Inflammatory macrophage treated with lipopolysaccharide for 4 hours (primary cell): ENCODE data around the gene CYP26B1.

Experiments used
- DNase-seq: peaks from one replicate; pipeline ENCODE4 v3.0.0-alpha.2; 2020

CYP26B1 gene

DNA sequence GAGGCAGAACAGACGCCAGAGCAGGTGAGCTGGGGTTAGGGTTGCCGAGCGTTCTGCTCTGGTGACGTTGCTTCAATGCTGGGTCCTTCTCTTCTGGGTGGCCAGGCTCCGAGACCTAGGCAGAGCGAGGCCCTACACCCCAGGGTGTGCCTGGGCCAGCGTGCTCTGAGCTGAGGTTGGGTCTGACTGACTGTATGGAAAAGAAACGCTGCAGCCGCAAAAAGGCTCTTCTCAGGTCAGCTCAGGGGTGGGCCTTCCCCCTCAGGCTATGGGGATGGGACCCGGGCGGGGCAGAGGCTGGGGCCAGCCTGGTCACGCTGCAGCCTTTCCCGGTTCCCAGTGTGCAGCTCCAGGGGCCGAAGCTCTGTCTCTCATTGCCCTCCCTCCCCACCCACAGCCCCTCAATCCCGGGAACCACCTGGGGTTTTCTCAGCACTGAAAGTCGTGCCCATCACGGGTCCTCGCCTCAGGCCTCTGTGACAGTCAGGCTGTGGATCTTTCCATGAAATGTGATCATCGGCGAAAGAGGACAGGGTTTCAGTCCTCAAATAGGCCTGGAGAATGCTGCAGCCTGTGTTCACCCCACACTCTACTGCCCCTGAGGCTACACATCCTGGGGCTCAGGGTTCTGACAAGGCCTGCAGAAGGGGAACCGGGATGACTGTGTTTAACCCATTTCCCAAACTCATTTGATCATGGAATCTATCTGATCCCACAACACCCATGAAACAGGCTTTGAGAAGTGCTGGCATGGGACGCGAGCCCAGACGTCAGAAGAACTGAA lies 19.4 kb downstream of the CYP26B1 start:
- no peak for DNase-seq

GRCh38 chr2:72127401-72128058 lies 20.1 kb downstream of the CYP26B1 start:
- DNase-seq, result no peak

DNA sequence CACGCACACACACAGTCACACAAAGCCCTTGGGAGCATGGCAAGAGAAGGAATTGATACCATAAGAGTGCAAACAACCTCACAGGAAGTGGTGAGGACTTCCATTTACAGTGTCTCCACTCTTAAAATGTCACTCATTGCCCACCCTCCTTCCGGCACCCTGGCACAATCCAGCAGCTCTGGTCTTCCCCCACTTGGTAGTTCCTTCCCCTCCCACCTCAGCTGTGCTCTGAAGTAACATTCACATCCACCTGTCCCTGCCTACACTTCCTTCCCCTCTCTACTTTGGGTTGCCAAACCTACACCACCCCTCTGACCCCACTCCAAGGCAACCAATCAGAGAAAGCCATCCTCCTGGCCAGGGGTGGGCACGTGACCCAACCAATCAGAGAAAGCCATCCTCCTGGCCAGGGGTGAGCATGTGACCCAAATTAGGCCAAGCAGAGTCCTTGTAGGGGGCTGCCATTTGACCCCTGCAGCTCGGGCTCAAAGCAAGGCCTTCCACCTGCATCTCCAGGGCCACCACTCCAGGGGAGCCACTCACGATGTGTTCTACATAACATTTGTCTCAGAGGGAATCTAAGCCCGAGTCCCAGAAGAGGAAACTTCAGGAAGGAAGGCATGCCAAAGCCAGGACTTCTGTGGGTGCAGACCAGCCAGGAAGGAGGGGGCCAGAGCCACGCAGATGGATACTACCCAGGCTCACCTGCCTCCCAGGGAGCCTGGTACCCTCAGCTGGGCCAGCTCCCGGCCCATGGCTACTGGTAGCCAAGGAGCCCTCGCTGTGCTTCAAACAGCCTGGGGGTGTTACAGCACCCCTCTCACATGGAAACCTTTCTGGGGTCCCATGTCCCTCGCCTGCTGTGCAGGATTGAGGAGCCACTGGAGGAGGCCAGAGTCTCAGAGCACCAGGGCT lies 21.2 kb downstream of the CYP26B1 start:
- no peak for DNase-seq

DNA sequence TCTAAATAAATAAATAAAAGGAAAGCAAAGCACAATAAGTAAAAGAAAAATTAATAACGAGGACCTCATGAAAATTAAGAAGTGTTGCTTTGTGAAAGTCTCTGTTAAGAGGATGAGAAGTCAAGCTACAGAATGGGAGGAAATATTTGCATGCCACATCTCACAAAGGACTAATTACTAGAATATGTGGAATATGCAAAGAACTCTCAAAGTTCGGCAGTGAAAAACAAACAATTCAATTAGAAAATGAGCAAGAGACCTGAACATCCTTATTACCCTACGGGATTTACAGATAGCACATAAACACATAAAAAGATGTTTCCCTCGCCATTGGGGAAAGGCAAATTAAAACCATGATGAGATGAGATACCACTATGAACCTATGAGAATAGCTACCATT lies 23.3 kb downstream of the CYP26B1 start:
- DNase-seq, result no peak

- DNase-seq, result no peak
These were observed 26.5 kb downstream of the CYP26B1 start for GRCh38 chr2:72121153-72121552.

DNA sequence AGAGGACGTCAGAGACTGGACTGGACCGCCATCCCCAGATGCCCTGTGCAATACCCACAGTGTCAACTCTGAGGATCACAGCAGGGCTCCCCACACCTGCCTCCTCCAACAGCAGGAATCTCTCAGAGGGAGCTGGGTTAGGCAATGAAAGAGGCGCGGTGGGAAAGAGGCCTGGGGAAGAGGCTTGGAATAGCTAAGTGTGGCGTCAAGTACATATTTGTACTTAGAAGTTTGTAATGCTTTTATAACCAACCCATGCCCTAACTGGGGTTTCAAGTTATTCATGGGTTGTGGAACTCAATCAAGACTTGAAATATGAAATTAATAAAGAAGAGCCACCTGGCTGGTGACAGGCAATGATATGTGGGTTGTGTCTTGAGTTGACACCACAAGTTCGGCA lies 28.7 kb downstream of the CYP26B1 start:
- no peak for DNase-seq

- DNase-seq, result no peak
These were observed 29.3 kb downstream of the CYP26B1 start for GRCh38 chr2:72118386-72118785.

- DNase-seq, result no peak
These were observed 29.9 kb downstream of the CYP26B1 start for GRCh38 chr2:72117718-72118117.

DNA sequence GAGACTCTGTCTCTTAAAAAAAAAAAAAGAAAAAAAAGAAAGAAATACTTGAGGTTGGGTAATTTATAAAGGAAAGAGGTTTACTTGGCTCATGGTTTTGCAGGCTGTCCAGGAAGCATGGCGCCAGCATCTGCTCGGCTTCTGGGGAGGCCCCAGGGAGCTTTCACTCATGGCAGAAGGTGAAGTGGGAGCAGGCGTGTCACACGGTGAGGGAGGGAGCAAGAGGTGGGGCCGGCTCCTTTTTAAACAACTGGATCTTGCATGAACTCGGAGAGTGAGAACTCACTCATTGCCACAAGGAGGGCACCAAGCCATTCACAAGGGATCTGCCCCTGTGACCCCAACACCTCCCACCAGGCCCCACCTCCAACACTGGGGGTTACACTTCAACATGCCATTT lies 30.6 kb downstream of the CYP26B1 start:
- DNase-seq, result no peak

DNA sequence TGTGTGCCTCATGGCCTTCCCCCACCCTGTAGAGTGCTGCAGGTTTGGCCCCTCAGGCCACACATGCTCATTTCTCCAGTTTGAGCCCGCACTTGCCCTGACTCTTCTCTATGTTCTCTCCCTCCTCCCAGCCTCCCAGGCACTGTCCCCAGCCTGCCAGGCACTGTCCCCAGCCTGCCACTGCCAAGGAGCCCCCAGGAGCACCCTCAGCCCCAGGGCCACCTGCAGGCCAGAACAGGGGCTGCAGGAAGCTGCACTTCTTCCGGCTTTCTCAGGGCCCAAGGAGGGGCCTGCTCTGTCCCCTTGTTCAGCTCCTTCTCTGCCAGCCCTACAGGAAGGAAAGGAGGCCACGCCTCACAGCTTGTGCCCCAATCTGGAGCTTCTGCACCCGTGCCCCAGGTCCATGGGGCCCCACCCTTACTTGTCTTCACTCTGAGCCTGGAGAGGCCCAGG lies 31.6 kb downstream of the CYP26B1 start:
- DNase-seq, result no peak

GRCh38 chr2:72115110-72116080 lies 32.3 kb downstream of the CYP26B1 start:
- DNase-seq, result no peak

GRCh38 chr2:72114693-72115051 lies 33.0 kb downstream of the CYP26B1 start:
- DNase-seq, result no peak

GRCh38 chr2:72113847-72114692 lies 33.6 kb downstream of the CYP26B1 start:
- no peak for DNase-seq

GRCh38 chr2:72112981-72113846 lies 34.4 kb downstream of the CYP26B1 start:
- DNase-seq, result no peak

- DNase-seq, result no peak
These were observed 35.3 kb downstream of the CYP26B1 start for GRCh38 chr2:72112401-72112800.

DNA sequence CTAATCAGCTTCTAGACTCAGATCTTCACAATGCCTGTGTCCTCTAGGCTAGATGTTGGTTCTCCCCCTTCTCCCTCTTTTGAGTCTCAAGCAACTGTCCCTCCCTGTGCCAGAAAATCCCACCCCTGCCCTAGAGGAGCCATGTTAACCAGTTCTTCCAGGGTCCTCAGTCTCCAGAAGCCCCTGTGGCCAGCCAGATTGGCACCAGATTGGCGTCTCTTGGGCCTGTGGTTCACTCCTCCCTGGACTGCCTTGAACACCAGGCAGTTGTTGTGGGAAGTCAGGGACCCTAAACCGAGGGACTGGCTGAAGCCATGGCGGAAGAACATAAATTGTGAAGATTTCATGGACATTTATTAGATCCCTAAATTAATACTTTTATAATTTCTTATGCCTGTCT lies 36.6 kb downstream of the CYP26B1 start:
- no peak for DNase-seq

DNA sequence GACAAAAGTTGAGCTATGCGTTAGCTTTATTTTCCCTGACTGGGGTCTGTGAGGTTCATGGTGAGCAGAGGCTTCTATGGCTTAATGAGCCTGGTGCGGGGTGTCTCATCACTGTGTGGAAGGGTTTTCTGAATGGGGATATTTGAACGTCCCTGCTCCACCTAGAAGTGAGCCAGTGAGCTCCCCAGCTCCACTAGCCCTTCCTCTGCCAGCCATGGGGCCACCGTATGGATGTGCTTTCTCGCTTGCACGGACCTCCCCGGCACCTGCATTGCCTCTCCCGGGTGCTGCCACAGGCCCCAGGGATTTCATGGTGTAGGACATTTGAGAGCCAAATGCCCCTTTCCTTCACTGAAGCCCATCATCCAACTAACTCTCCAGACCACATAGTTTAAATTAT lies 37.8 kb downstream of the CYP26B1 start:
- DNase-seq, result no peak

DNA sequence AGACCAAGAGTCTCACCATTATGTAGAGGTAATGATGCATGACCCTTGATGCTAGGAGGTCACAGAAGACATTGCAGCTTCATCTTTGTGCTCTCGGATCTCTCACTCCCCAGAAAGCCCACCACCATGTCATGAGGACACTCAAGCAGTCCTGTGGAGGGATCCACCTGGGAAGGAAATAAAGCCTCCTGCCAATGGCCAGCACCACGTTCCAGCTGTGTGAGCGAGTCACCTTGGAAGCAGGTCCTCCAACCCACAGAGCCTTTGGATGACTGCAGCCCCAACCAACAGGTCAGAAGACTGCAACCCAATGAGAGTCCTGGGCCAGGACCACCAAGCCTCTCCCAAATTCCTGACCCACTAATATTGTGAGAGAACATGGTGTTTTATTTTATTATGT lies 38.4 kb downstream of the CYP26B1 start:
- DNase-seq, result no peak

DNA sequence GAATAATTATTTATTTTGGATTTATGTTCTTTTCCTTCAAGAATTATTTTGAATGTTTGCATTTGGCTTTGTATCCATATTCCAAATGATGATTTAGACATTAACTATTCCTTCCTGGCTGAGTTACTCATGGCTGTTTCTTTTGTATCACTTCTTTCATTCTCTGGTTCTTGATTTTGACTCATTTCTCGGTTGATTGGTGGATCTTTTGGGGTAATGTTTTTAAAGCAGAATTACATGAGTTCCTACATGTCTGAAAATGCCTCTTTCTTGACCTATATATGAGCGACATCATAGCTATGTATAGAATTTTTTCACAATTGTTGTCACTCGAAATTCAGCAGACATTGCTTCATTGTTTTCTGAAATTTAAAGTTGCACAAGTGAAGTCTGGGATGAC lies 39.5 kb downstream of the CYP26B1 start:
- DNase-seq, result no peak

GRCh38 chr2:72106978-72107377 lies 40.7 kb downstream of the CYP26B1 start:
- DNase-seq, result no peak
